Measurements from ENCODE around the gene RARB.
A peak's percentile ranks its signal among the peaks of the same experiment; 100 is the strongest.

The RARB gene

DNA sequence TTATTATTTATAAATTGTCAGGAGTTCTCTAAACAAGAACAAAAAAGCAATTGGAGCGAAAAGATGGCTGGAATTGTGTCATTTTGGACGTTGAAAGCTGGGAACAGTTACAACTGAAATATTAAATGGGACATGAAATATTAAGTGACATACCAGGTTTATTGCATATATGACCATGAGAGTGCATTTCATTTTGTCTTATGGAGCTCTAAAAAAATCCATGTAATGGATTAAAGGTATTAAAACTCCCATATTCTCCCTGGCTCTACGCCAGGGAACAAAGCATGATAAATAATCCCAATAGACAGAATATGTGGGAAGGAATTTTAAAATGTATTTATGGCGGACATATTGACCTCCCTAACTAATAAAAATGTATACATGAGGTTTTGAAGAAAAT, 17.7 kb downstream of the RARB start:
- H3K9me3 ChIP-seq (ENCODE audit: control insufficient read depth, insufficient read depth, low read depth, low read length) = no peaks in the 10 kb centered on the region
- TF ChIP-seq ZNF211 (tag by site-specific recombination; IDR thresholded peaks at IDR 0.05; ENCODE audit: low read depth) (no peak), ZNF335 (tag by site-specific recombination; conservative IDR thresholded peaks at IDR 0.05) (no peak), ZNF513 (tag by site-specific recombination; IDR thresholded peaks at IDR 0.05) (no peak), MZF1 (tag by site-specific recombination; IDR thresholded peaks at IDR 0.05; ENCODE audit: borderline replicate concordance) (no peak), ZNF585B (tag by site-specific recombination; IDR thresholded peaks at IDR 0.05) (no peak), EGR2 (tag by site-specific recombination; IDR thresholded peaks at IDR 0.05; ENCODE audit: low read depth) (no peak), ZNF707 (tag by site-specific recombination; IDR thresholded peaks at IDR 0.05) (no peak), ZNF677 (tag by site-specific recombination; IDR thresholded peaks at IDR 0.05) (no peak), ZNF664 (tag by site-specific recombination; IDR thresholded peaks at IDR 0.05) (no peak), ZNF621 (tag by site-specific recombination; IDR thresholded peaks at IDR 0.05) (no peak), ZNF521 (tag by site-specific recombination; IDR thresholded peaks at IDR 0.05) (no peak), OVOL3 (tag by site-specific recombination; IDR thresholded peaks at IDR 0.05) (no peak)
- no peak overlapping the region for H3K27ac ChIP-seq (ENCODE audit: extremely low read depth, low read depth, low read length)
- no peaks in the 10 kb centered on the region for H3K4me1 ChIP-seq (ENCODE audit: control insufficient read depth, insufficient read depth, low read length)
- ChIA-PET POLR2A (no interaction called here), CTCF (interaction anchor here (0.6 kb wide), 1 partner anchor 12 kb away, joined by 3 read pairs; no protein-coding TSS in a partner anchor)
- H3K36me3 ChIP-seq (ENCODE audit: control insufficient read depth in 2 of 2, insufficient read depth in 1 of 2, low read length in 2 of 2) = no peaks in the 10 kb centered on the region
- H3K4me3 ChIP-seq (ENCODE audit: low read depth, low read length) = no peak overlapping the region

DNA sequence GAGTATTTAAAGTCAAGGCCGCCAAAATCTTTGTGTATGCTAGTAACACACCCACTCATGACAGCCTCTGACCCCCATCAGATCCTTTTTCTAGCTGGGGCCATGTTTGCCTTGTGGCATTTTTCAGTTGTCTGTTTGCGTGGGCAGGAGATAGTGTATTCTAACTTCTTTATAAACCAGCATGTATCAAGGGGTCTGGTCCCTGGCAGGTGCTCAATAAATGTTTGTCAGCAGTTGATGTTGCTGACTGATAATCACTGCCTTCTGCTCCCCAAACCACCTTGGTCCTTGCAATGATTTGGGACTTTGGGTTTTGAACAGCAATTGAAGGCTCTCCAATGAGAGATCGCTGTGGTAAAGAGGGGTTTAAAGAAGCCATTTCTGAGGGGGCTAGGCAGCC, 19.2 kb downstream of the RARB start:
- Histone ChIP-seq H3K9me3 (ENCODE audit: control insufficient read depth, insufficient read depth, low read depth, low read length) (no peaks in the 10 kb centered on the region), H3K27ac (ENCODE audit: extremely low read depth, low read depth, low read length) (no peak overlapping the region), H3K4me3 (ENCODE audit: low read depth, low read length) (no peak overlapping the region), H3K36me3 (ENCODE audit: control insufficient read depth in 2 of 2, insufficient read depth in 1 of 2, low read length in 2 of 2) (no peaks in the 10 kb centered on the region), H3K4me1 (ENCODE audit: control insufficient read depth, insufficient read depth, low read length) (no peaks in the 10 kb centered on the region)
- TF ChIP-seq YY2 (tag by site-specific recombination; IDR thresholded peaks at IDR 0.05) = no peak
- TF ChIP-seq ZFHX2 (tag by site-specific recombination; conservative IDR thresholded peaks at IDR 0.05) = peak; percentile 16; the same call in 1 of the 2 replicates
- ChIA-PET CTCF (no interaction called here), POLR2A (no interaction called here)

DNA sequence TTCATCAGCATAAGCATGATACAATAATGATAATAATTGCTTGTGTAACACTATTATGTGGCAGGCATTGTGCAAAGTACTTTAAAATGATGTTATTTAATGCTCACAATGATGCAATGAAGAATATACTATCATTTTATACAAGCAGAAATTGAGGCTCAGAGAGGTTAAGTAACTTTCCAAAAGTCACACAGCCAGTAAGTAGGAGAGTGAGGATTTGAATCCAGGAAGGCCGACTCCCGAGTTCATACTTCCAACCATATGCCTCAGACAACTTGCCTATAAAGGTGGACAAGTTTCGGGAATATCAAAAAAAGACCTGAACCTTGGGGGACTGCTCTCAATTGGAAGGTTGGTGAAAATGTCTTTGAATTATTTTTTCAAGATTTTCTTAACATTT, 19.9 kb downstream of the RARB start:
- POLR2A ChIA-PET = no interaction called here
- CTCF ChIA-PET = no interaction called here
- Histone ChIP-seq H3K4me3 (ENCODE audit: low read depth, low read length) (no peak overlapping the region), H3K4me1 (ENCODE audit: control insufficient read depth, insufficient read depth, low read length) (no peaks in the 10 kb centered on the region), H3K36me3 (ENCODE audit: control insufficient read depth in 2 of 2, insufficient read depth in 1 of 2, low read length in 2 of 2) (no peaks in the 10 kb centered on the region), H3K9me3 (ENCODE audit: control insufficient read depth, insufficient read depth, low read depth, low read length) (no peaks in the 10 kb centered on the region), H3K27ac (ENCODE audit: extremely low read depth, low read depth, low read length) (no peak overlapping the region)
- no peak for TF ChIP-seq ZNF133 (tag by site-specific recombination; IDR thresholded peaks at IDR 0.05)
- no peak for TF ChIP-seq ZNF629 (tag by site-specific recombination; IDR thresholded peaks at IDR 0.05)
- TF ChIP-seq, protein P1, sequence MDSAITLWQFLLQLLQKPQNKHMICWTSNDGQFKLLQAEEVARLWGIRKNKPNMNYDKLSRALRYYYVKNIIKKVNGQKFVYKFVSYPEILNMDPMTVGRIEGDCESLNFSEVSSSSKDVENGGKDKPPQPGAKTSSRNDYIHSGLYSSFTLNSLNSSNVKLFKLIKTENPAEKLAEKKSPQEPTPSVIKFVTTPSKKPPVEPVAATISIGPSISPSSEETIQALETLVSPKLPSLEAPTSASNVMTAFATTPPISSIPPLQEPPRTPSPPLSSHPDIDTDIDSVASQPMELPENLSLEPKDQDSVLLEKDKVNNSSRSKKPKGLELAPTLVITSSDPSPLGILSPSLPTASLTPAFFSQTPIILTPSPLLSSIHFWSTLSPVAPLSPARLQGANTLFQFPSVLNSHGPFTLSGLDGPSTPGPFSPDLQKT (IDR thresholded peaks at IDR 0.05; ENCODE audit: borderline replicate concordance, low read depth, low read length) = no peak
- peak; percentile 86; the same call in 1 of the 2 replicates for TF ChIP-seq ZNF768 (tag by site-specific recombination; IDR thresholded peaks at IDR 0.05)
- 0 out of 2 replicates have a peak, but pooled peaks have one; percentile 20 for TF ChIP-seq ZNF580 (tag by site-specific recombination; IDR thresholded peaks at IDR 0.05)
- no peak for TF ChIP-seq EGR2 (tag by site-specific recombination; IDR thresholded peaks at IDR 0.05; ENCODE audit: low read depth)
- TF ChIP-seq ZNF558 (tag by site-specific recombination; IDR thresholded peaks at IDR 0.05) = no peak
- TF ChIP-seq MYNN (tag by site-specific recombination; IDR thresholded peaks at IDR 0.05; ENCODE audit: borderline replicate concordance) = no peak
